Panc1 (cell line): ENCODE results near the gene CLDN2. TPM values are rescaled to one million over a fixed set of nuclear protein-coding genes. Genes with fewer than 3 reads are reported as not detected.
A peak's percentile ranks its signal among the peaks of the same experiment; 100 is the strongest.

ENCODE experiments used
- ATAC-seq: fragments of 200-7000 bp; cut with Tn5 transposase; 2 replicates; pipeline ENCODE4 v1.9.1; 2020; ENCODE audit warnings: mild to moderate bottlenecking, moderate library complexity
- BruUV-seq: library from RNA; stranded (reverse); fragments of 400-500 nt; replicated peaks from 2 replicates; lab custom pipeline; 2021; lab: Mats Ljungman, UMichigan
- CTCF ChIA-PET: fragments of 300-600 bp; sonication (Branson Sonifier 250); formaldehyde crosslinking; loops from one replicate; lab custom pipeline; 2022; ENCODE audit warnings: antibody characterized with exemption; lab: Charles Lee
- POLR2A ChIA-PET: fragments of 300-600 bp; sonication (Branson Sonifier 250); formaldehyde crosslinking; loops from one replicate; lab custom pipeline; 2022; ENCODE audit warnings: antibody characterized with exemption; lab: Charles Lee
- DNase-seq: peaks from one replicate; pipeline ENCODE4 v3.0.0-alpha.2; 2010; ENCODE audit warnings: low read depth, low spot score
- H3K27ac ChIP-seq: 2 replicates; pipeline ENCODE4 v1.5.1; 2011; ENCODE audit warnings: mild to moderate bottlenecking, low read length, inconsistent platforms
- H3K27me3 ChIP-seq: fragments of 200-500 bp; sonication (Bioruptor generic); 2 replicates; pipeline ENCODE4 v1.6.0; 2014; ENCODE audit warnings: low read length, inconsistent platforms; ENCODE audit not compliant: control insufficient read depth, insufficient read depth
- H3K36me3 ChIP-seq: fragments of 200-500 bp; sonication (Bioruptor generic); 2 replicates; pipeline ENCODE4 v1.5.1; 2014; ENCODE audit warnings: inconsistent platforms, mild to moderate bottlenecking, low read length, moderate library complexity; ENCODE audit not compliant: control insufficient read depth, insufficient read depth
- H3K4me1 ChIP-seq: 2 replicates; pipeline ENCODE4 v1.5.1; 2011; ENCODE audit warnings: inconsistent platforms, mild to moderate bottlenecking, low read length, moderate library complexity; ENCODE audit not compliant: control insufficient read depth, insufficient read depth
- H3K4me3 ChIP-seq, 2 experiments: 2 replicates each; pipeline ENCODE4 v1.5.1; 2011 to 2012; ENCODE audit warnings: low read depth in 2 of 2, low read length in 2 of 2, mild to moderate bottlenecking in 2 of 2, inconsistent platforms in 1 of 2, moderate library complexity in 1 of 2
- H3K9me3 ChIP-seq: fragments of 200-500 bp; sonication (Bioruptor generic); 2 replicates; pipeline ENCODE4 v1.5.1; 2014; ENCODE audit warnings: low read depth, mild to moderate bottlenecking, inconsistent platforms, low read length, moderate library complexity; ENCODE audit not compliant: control insufficient read depth, insufficient read depth
- CTCF ChIP-seq: fragments of 450-650 bp; IDR thresholded peaks from 2 replicates; pipeline ENCODE4 v1.5.1; 2017; ENCODE audit warnings: mild to moderate bottlenecking
- POLR2AphosphoS5 ChIP-seq: IDR thresholded peaks from 2 replicates; pipeline ENCODE4 v1.6.1; 2012; ENCODE audit warnings: mild to moderate bottlenecking, low read depth, low read length, moderate library complexity
- REST ChIP-seq, 2 experiments: IDR thresholded peaks; 2 replicates each; pipeline ENCODE4 v1.6.1; 2011 to 2012; ENCODE audit warnings: low read depth in 2 of 2, control low read depth in 1 of 2, low read length in 1 of 2, mild to moderate bottlenecking in 1 of 2, moderate library complexity in 1 of 2; ENCODE audit not compliant: insufficient read depth in 1 of 2
- SIN3A ChIP-seq: IDR thresholded peaks from 2 replicates; pipeline ENCODE4 v1.6.1; 2012; ENCODE audit warnings: low read depth, mild to moderate bottlenecking, low read length, moderate library complexity, borderline replicate concordance; ENCODE audit not compliant: insufficient read depth
- TCF7L2 ChIP-seq: IDR thresholded peaks from 2 replicates; pipeline ENCODE4 v1.6.1; 2011; ENCODE audit warnings: mild to moderate bottlenecking, low read depth, low read length, inconsistent platforms
- in situ Hi-C: cut with HindIII; loops from 2 replicates; pipeline ENCODE4 v1.10.0; 2016; ENCODE audit warnings: low sequenced_read_pairs, low pct_unique_long_range_greater_than_20kb
- intact Hi-C: fragments of 100-400 bp; cut with micrococcal nuclease; formaldehyde crosslinking; loops from one replicate; pipeline ENCODE4 v1.10.0; 2022; ENCODE audit not compliant: unreplicated experiment
- total RNA-seq: library from RNA; stranded (reverse); gene quantifications from one replicate; pipeline ENCODE4 v1.2.1, GENCODE V29; 2021; ENCODE audit not compliant: unreplicated experiment

Gene CLDN2
- total RNA-seq, 1 experiment from 2014 or later, result 0.10 TPM

GRCh38 chrX:106959901-106960300, 39.7 kb downstream of the CLDN2 start:
- H3K9me3 ChIP-seq, result no peaks in the 10 kb centered on the region
- DNase-seq (no peak), ATAC-seq (peak; percentile 88)
- intact Hi-C loops, result loop anchor here (2.0 kb wide), 1 partner anchor 65 kb away; no protein-coding TSS in a partner anchor
- no TSS peak for BruUV-seq
- no peaks in the 10 kb centered on the region for H3K36me3 ChIP-seq
- H3K27ac ChIP-seq, result no peak overlapping the region
- no peak for TF ChIP-seq REST (IDR thresholded peaks at IDR 0.05; ENCODE audit: insufficient read depth in 1 of 2, low read depth in 2 of 2, low read length in 1 of 2)
- peak; percentile 55 for TF ChIP-seq CTCF
- ChIA-PET CTCF (interaction anchor here (0.7 to 2.0 kb wide), 4 partner anchors 62 to 97 kb away, joined by 3 to 25 read pairs (median 11); no protein-coding TSS in a partner anchor), POLR2A (no interaction called here)
- peaks cover under 1% of the 10 kb centered on the region for H3K4me1 ChIP-seq
- in situ Hi-C loops, result no loop called here
- H3K27me3 ChIP-seq, result no peaks in the 10 kb centered on the region
- no peak overlapping the region for H3K4me3 ChIP-seq

- BruUV-seq, result no TSS peak
- TF ChIP-seq TCF7L2 (no peak), CTCF (no peak), REST (IDR thresholded peaks at IDR 0.05; ENCODE audit: insufficient read depth in 1 of 2, low read depth in 2 of 2, low read length in 1 of 2) (no peak), POLR2AphosphoS5 (no peak), SIN3A (no peak)
- Histone ChIP-seq H3K4me3 (no peak overlapping the region), H3K27ac (no peak overlapping the region), H3K36me3 (no peaks in the 10 kb centered on the region), H3K27me3 (no peaks in the 10 kb centered on the region), H3K4me1 (no peaks in the 10 kb centered on the region), H3K9me3 (no peaks in the 10 kb centered on the region)
- ATAC-seq (no peak), DNase-seq (no peak)
- ChIA-PET POLR2A (no interaction called here), CTCF (interaction anchor here (0.6 kb wide), 1 partner anchor 64 kb away, joined by 16 read pairs; no protein-coding TSS in a partner anchor)
- intact Hi-C loops (no loop called here), in situ Hi-C loops (no loop called here)
Measured at GRCh38 chrX:106963111-106963510, 42.9 kb downstream of the CLDN2 start.
